ENCODE results near the gene HILPDA.
"Not testable (repeated sequence)": the region's sequence is repeated elsewhere in the genome, so short reads cannot be mapped to it uniquely, and the experiment has no call there.

The HILPDA gene

DNA sequence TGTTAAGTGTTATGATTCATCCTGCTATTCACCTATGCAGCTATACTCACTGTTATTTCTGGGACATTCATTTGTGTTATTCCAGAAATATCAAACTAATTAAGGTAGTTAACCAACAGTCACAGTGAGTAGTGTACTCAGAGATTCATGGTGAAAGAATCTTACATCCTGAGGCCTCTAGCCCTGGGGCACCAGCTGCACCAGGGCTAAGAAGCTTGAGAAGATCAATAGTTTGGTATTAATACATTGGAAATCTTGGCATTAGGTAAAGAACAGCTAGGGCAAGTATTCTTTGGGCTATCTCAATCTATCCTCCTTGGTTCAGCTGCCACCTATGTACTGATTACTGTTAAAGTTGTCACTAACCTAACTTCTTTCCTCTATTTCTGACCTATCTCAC lies 11.2 kb downstream of the HILPDA start:
- not testable (repeated sequence) for DNase-seq

DNA sequence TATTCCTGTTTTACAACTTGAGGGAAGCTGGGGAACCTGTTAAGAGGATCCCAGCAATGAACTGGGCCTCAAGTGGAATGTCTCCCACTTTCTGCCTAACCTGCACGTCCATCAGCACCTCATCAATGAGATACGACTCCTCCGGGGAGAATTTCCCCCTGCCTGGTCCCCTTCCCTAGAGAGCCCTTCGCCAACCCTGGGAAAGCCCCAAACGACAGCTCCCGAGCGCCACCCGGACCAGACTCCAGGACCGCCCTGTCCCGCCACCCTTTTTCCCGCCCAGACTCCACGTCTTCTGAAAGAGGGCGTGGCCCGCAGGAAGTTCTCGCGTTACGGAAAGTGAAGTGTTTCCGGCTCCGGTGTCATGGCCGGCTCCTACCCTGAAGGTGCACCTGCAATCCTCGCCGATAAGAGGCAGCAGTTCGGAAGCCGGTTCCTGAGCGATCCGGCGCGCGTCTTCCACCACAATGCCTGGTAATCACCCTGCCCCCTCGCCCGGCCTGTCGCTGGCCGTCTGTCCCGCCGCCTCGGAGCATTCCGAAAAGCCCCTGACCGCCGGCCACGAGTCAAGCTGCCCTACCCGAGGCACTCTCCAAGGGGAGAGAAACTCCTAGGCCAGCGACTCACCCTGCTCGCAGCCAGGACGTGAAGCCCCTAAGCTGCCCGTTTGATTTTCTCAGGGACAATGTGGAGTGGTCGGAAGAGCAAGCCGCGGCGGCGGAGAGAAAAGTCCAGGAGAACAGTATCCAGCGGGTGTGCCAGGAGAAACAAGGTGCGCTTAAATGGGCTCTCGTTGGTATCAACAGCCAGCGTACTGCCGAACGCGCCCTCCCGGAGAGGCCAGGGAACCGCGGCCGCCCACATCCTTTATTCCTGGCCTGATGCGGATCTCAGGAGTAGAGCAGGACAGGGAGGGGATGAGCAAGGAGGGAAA lies 21.0 kb downstream of the HILPDA start, which contains the start of gene METTL2B:
TSS of gene METTL2B (plus strand) at position 347 of the 934 bp plus-strand sequence. CDS start at position 365, 18 bp downstream.
- peak; percentile 96 for DNase-seq

DNA sequence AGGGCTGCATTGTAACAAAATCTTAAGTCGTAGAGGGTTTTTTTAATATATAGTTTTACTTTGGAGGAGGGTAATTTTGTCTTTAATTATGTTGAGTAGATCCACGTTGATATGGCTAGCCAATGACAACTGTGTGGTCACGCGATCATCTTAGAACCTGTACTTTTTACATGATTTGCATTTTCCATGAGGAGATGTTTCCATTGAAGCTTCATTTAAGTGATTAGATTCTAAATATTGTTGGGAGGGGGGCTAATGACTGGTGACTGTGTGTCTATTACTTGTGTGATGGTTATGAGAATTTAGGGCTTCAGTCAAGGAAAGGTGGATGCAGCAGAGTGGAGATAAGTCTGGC lies 21.6 kb downstream of the HILPDA start:
- DNase-seq: not testable (repeated sequence)

GRCh38 chr7:128479082-128479481 lies 23.4 kb downstream of the HILPDA start:
- DNase-seq: not testable (repeated sequence)

GRCh38 chr7:128488134-128488533 lies 32.5 kb downstream of the HILPDA start:
- DNase-seq: not testable (repeated sequence)

DNA sequence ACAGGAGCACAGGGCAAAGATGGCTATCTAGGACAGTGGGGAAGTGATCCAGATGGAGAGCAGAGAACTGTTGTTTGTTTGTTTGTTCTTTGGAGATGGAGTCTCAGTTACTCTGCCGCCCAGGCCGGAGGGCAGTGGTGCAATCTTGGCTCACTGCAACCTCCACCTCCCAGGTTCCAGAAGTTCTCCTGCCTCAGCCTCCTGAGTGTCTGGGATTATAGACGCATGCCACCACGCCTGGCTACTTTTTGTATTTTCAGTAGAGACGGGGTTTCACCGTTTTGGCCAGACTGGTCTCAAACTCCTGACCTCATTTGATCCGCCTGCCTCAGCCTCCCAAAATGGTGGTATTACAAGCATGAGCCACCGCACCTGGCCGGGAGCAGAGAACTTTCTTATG lies 41.7 kb downstream of the HILPDA start:
- no peak for DNase-seq

- DNase-seq: not testable (repeated sequence)
These were observed 49.7 kb downstream of the HILPDA start for GRCh38 chr7:128505416-128505815.

DNA sequence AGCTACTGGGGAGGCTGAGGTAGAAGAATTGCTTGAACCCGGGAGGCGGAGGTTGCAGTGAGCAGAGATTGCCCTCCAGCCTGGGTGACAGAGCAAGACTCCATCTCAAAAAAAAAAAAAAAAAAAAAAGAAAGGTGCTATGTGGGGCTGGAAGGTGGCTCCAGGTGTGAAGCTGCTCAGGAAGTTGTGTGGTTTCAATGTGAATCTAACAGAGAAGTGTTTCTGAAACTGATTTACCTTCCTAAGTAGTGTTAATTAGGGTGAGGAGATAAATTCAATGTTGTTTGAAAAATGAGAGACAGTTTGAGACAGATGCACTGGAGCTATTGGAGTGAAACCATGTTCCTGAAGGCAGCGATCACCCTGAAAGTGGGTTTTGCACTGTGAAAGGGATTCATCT lies 51.1 kb downstream of the HILPDA start:
- not testable (repeated sequence) for DNase-seq

DNA sequence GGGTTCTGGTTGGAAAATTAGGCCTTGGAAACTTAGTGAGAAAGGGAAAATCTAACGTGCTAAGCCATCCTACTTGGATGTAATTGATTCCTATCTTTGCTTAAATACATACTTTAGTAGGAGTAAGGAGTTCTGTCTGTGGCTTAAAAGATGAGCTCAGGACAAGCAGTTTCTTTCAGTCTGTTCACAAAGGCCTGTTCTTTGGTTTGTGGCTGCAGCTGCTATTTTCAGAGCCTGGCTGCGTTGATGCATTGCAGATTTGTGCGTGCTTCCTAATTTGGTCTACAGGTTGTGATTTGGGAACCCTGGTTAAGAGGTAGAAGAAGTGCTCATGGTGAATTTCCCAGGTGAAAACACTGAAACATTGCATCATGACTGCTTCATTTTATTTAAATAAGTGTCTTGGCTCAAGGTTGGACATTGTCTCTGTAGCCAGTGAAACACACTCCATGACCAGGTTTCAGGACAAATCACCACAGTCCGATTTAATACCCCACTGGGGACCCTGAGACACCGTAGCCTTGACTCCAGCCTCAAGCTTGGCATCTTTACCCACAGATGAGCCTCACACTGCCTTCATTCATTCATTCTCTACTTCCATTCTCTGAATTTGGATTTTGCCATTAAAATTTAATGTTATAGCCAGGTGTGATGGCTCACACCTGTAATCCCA lies 51.8 kb downstream of the HILPDA start:
- not testable (repeated sequence) for DNase-seq

Measured in activated CD4-positive, alpha-beta T cell treated with anti-CD3 and anti-CD28 coated beads for 48 hours (primary cell).